ENCODE data around the gene POLR2M. TPM values are rescaled to one million over a fixed set of nuclear protein-coding genes. Genes with fewer than 3 reads are reported as not detected.
A peak's percentile ranks its signal among the peaks of the same experiment; 100 is the strongest.

Gene POLR2M
- total and polyA plus RNA-seq, 10 of the 15 experiments (the other 5 are each of a cell fraction or from before 2014, with no cell fraction given): 5.8 to 364 (median 23.7) TPM

- TF ChIP-seq, protein P1, sequence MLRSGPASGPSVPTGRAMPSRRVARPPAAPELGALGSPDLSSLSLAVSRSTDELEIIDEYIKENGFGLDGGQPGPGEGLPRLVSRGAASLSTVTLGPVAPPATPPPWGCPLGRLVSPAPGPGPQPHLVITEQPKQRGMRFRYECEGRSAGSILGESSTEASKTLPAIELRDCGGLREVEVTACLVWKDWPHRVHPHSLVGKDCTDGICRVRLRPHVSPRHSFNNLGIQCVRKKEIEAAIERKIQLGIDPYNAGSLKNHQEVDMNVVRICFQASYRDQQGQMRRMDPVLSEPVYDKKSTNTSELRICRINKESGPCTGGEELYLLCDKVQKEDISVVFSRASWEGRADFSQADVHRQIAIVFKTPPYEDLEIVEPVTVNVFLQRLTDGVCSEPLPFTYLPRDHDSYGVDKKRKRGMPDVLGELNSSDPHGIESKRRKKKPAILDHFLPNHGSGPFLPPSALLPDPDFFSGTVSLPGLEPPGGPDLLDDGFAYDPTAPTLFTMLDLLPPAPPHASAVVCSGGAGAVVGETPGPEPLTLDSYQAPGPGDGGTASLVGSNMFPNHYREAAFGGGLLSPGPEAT (IDR thresholded peaks at IDR 0.05; ENCODE audit: low read depth): peak; percentile 58; the same call in 1 of the 2 replicates
- TF ChIP-seq E2F8 (IDR thresholded peaks at IDR 0.05; ENCODE audit: low read depth, partially characterized antibody) (peak; percentile 94), SIN3A (IDR thresholded peaks at IDR 0.05; ENCODE audit: low read depth, low read length) (no peak), MEF2A (IDR thresholded peaks at IDR 0.05; ENCODE audit: insufficient read depth, low read depth, low read length) (peak; percentile 53; the same call in 1 of the 2 replicates), WRNIP1 (IDR thresholded peaks at IDR 0.05; ENCODE audit: borderline replicate concordance, low read depth, low read length) (no peak), MEF2B (IDR thresholded peaks at IDR 0.05; ENCODE audit: partially characterized antibody, poor library complexity, severe bottlenecking) (peak; percentile 20), NFXL1 (IDR thresholded peaks at IDR 0.05; ENCODE audit: borderline replicate concordance) (no peak), USF2 (IDR thresholded peaks at IDR 0.05; ENCODE audit: borderline replicate concordance, low read depth, low read length) (no peak), NBN (IDR thresholded peaks at IDR 0.05) (peak; percentile 74; the same call in 1 of the 2 replicates), NR2F1 (conservative IDR thresholded peaks at IDR 0.05) (peak; percentile 49), EED (IDR thresholded peaks at IDR 0.05; ENCODE audit: low read depth) (peak; percentile 47), ZNF207 (IDR thresholded peaks at IDR 0.05; ENCODE audit: borderline replicate concordance) (peak; percentile 70), HCFC1 (IDR thresholded peaks at IDR 0.05; ENCODE audit: low read length) (peak; percentile 68), ZBTB40 (IDR thresholded peaks at IDR 0.05; ENCODE audit: borderline replicate concordance) (peak; percentile 100), IRF5 (IDR thresholded peaks at IDR 0.05; ENCODE audit: borderline replicate concordance) (no peak)
- TF ChIP-seq, protein P2, sequence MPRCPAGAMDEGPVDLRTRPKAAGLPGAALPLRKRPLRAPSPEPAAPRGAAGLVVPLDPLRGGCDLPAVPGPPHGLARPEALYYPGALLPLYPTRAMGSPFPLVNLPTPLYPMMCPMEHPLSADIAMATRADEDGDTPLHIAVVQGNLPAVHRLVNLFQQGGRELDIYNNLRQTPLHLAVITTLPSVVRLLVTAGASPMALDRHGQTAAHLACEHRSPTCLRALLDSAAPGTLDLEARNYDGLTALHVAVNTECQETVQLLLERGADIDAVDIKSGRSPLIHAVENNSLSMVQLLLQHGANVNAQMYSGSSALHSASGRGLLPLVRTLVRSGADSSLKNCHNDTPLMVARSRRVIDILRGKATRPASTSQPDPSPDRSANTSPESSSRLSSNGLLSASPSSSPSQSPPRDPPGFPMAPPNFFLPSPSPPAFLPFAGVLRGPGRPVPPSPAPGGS (IDR thresholded peaks at IDR 0.05; ENCODE audit: borderline replicate concordance, insufficient read depth, low read depth, low read length, poor library complexity, severe bottlenecking): no peak
Observed at GRCh38 chr15:57706405-57707209, at the start of gene POLR2M (continued).
